CD4-positive, alpha-beta T cell treated with Interleukin-2 at 100 ng/mL for 4 hours (primary cell): ENCODE results near the gene KRT9.
"Not testable (repeated sequence)": the region's sequence is repeated elsewhere in the genome, so short reads cannot be mapped to it uniquely, and the experiment has no call there.

Source experiments
- DNase-seq: peaks from one replicate; pipeline ENCODE4 v3.0.0-alpha.2; 2020; ENCODE audit warnings: low spot score

Gene KRT9

GRCh38 chr17:41578971-41579370, 7.1 kb upstream of the KRT9 start:
- no peak for DNase-seq

- DNase-seq, result no peak
Measured at GRCh38 chr17:41578538-41578937, 6.7 kb upstream of the KRT9 start.

- not testable (repeated sequence) for DNase-seq
Measured at GRCh38 chr17:41576740-41577139, 4.9 kb upstream of the KRT9 start.

- DNase-seq, result no peak
Measured at GRCh38 chr17:41575336-41575735, 3.5 kb upstream of the KRT9 start.

DNA sequence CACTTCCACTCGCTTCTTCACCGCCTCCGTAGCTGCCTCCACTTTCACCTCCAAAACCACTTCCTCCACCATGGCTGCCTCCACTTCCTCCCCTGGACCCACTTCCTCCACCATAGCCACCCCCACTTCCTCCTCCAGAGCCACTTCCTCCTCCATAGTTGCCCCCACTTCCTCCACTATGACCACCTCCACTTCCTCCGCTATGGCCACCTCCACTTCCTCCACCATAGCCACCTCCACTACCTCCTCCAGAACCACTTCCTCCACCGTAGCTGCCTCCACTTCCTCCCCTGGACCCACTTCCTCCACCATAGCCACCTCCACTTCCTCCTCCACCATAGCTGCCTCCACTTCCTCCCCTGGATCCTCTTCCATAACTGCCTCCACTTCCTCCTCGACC, 4.5 kb downstream of the KRT9 start:
- DNase-seq, result no peak

- DNase-seq, result no peak
Measured at GRCh38 chr17:41565338-41565737, 6.5 kb downstream of the KRT9 start.

GRCh38 chr17:41563607-41564170, 8.2 kb downstream of the KRT9 start:
- no peak for DNase-seq

- DNase-seq, result no peak
Measured at GRCh38 chr17:41561554-41561953, 10.3 kb downstream of the KRT9 start.

- no peak for DNase-seq
Measured at GRCh38 chr17:41559548-41559947, 12.3 kb downstream of the KRT9 start.

DNA sequence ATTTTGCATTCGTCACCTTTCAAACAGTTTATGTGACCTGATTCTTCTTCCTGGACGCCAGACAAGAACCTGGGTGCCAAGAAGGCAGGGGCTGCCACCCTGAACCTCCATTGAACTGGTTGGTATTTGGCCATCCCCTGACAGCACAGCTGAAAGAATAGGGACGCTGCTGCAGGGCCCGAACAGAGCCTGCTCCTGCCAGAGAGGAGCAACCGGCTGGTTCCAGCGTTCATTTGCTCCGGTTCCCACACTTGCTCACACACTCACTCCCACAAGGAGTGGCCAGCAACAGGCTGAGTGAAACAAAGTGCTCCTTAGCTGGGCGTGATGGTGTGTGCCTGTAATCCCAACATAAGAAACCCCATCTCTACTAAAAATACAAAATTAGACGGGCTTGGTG, 14.9 kb downstream of the KRT9 start:
- DNase-seq, result no peak

GRCh38 chr17:41556306-41556705, 15.6 kb downstream of the KRT9 start:
- DNase-seq, result no peak

- no peak for DNase-seq
Measured at GRCh38 chr17:41555105-41555887, 16.6 kb downstream of the KRT9 start.

GRCh38 chr17:41553987-41554680, 17.7 kb downstream of the KRT9 start:
- no peak for DNase-seq

DNA sequence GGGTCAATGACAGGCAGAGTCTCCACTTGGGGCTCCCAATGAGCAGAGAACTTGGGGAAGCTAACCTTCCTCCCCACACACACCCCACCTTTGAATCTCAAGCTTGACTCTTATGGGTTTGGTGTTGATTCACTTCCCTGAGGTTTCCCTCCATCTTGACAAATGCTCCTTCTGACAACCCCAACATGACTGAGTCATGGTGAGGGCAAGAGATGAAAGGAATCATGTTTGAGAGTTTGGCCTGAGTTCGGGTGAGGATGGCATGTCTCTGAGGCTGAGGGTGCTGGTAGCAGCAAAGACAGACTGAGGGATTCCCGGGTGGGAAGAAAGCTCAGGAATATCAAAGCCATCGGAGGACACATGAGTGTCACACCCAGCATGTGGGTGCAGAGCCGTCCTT, 18.7 kb downstream of the KRT9 start:
- DNase-seq, result no peak

DNA sequence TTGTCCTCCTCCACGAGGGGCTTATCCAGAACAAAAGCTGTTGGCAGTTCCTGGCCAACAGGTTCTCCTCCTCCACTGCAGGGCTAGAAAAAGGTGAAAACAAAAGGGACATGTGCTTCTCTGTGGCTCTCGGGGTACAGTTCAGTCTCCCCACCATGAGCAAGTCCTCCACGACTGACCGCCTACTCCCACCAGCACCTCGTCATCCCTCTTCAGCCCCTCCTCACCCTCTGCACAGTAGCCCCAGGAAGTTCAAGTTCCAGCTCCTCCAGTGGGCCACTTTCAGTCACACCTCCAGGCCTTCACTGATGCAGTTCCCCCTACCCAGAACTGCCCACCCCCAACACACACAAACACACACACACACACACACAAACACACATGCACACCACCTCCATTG, 19.4 kb downstream of the KRT9 start:
- no peak for DNase-seq

DNA sequence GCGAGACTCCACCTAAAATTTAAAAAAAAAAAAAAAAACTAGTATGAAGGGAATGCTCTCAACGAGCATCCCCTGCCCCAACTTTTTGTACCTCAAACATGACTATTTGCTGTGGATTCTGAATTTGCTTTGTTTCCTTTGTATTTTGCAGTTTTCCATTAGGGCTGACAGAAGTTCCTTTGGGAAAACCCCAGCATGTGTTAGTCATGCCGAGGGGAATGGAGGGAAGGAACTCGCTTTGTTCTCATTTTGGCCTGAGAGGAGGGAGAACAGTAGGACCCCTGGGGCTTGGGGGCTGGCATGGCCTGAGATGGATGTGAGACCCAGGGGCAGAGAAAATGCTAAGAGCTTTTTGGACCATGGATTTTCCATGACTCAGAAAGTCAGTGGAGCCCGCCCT, 20.5 kb downstream of the KRT9 start:
- no peak for DNase-seq

- no peak for DNase-seq
Measured at GRCh38 chr17:41549596-41550039, 22.2 kb downstream of the KRT9 start.

DNA sequence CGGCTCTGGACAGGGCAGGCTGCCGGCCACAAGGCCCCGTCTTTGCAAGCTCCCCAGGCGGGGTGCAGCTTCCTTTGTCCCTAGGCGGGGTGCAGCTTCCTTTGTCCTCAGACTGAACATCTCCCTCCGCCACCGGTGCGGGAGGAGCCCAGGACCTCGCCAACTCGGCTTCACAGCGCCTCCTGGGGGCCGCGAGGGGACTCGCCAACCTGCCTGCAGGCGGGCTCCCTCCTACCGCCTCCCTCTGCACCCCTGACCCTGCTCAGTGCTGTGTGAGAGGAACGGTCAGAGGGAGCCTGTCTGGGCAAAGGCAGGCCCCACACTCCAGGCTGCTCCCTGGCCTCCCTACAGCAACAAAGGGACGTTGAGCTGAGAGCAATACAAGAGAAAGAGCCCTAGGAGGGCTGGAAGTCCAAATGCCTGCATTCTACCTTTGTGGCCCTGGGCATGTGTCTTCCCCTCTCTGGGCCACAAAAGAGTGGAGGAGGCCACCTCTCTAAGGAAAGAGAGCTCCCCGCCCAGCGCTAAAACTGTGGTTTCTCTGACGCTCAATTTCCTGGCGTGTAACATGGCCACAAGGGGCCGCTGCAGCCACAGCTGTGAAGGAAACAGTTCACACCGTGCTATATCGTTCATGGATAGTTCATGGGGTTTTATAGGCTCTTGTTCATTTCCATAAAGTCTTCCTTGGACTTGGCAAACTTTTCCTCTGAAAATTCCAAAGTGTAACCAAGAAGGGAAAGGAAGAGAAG, 22.8 kb downstream of the KRT9 start:
- peak; percentile 84 for DNase-seq

- peak; percentile 29 for DNase-seq
Measured at GRCh38 chr17:41547921-41548843, 23.7 kb downstream of the KRT9 start.

- no peak for DNase-seq
Measured at GRCh38 chr17:41547378-41547841, 24.4 kb downstream of the KRT9 start.

DNA sequence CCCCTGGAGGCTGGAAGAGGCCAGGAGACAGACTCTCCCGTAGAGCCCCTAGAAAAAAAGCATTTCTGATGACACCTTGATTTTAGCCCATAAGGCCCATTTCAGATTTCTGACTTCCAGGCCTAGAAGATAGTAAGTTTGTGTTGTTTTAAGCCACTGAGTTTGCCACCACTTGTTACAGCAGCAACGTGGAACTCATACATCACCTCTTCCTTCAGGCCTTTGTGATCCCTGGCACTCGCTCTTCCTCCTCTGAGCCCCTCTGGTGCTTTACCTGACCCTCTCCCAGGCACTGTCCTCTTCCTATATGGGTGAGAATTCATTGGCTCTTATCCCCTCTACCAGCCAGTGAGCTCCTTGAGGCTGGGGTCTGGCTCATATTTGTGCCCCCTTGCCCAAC, 25.0 kb downstream of the KRT9 start:
- DNase-seq, result no peak
